ENCODE results near the gene CARD18.

DNA sequence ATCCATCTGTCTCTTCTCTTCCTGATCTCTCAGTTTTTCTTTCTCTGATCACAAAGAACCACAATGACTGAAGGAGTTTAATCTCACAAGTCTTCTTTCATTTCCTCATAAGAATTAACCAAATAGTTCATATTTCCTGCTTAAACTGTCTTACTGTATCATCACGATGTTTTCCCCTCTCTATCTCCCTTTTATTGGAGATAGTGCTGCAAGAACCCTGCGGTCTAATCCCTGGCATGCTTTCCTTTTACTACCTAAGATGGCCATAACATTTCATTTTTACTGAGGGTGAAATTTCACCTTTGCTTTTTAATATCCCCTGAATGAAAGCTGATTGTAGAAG is 28.9 kb downstream of the CARD18 start:
- TF ChIP-seq, protein P1, sequence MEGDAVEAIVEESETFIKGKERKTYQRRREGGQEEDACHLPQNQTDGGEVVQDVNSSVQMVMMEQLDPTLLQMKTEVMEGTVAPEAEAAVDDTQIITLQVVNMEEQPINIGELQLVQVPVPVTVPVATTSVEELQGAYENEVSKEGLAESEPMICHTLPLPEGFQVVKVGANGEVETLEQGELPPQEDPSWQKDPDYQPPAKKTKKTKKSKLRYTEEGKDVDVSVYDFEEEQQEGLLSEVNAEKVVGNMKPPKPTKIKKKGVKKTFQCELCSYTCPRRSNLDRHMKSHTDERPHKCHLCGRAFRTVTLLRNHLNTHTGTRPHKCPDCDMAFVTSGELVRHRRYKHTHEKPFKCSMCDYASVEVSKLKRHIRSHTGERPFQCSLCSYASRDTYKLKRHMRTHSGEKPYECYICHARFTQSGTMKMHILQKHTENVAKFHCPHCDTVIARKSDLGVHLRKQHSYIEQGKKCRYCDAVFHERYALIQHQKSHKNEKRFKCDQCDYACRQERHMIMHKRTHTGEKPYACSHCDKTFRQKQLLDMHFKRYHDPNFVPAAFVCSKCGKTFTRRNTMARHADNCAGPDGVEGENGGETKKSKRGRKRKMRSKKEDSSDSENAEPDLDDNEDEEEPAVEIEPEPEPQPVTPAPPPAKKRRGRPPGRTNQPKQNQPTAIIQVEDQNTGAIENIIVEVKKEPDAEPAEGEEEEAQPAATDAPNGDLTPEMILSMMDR (IDR thresholded peaks at IDR 0.05): no peak
- no peak for TF ChIP-seq POLR2A (IDR thresholded peaks at IDR 0.05)
